ENCODE results near the gene TMEM229A.
"Not testable (repeated sequence)": the region's sequence is repeated elsewhere in the genome, so short reads cannot be mapped to it uniquely, and the experiment has no call there.

Gene TMEM229A

DNA sequence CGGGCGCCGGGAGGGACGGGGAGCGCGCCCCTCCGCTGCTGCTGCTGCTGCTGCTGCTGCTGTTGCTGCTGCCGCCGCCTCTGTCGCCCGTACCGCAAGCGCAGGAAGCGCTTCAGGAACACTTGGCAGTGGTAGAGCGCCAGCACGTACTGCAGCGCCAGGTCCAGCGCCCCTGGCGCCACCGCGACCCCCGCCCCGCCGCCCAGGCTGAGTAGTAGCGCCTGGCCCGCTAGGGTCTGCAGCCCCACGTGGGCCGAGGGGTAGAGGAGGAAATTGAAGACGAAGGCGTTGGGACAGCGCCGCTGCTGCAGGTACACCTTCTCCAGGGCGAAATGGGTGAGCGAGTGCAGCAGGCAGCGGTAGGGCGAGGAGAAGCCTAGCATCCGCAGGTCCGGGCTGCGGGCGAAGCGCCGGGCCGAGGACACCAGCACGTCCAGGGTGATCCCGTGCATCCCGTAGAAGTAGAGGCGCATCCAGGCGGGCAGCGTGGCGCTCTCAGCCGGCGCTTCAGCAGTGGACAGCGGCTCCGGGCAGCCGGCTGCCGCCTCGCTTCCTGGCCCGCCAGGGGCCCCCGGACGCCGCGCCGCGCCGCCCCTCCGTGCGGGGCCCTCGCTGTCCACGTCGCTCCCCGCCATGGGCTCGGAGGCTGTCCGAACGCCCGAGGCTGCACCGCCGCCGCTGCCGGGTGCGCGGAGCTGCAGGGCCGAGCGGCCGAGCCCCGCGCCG is at the start of gene TMEM229A:
Gene TMEM229A, minus strand, starts transcription at position 699 of the 726 bp plus-strand sequence. Its CDS starts 64 bp downstream, at position 635.
- no peak for DNase-seq (ENCODE audit: low read depth)

DNA sequence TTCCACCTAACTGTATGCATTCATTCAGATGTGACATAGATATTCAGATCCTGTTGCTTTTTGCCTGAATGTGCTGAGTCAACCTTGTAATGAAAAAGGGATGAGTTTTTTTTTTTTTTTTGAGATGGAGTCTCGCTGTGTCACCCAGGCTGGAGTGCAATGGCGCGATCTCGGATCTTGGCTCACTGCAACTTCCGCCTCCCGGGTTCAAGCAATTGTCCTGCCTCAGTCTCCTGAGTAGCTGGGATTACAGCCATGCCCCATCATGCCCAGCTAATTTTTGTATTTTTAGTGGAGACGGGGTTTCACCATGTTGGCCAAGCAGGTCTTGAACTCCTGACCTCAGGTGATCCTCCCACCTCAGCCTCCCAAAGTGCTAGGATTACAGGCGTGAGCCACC is 49.4 kb upstream of the TMEM229A start:
- DNase-seq (ENCODE audit: low read depth) = not testable (repeated sequence)

DNA sequence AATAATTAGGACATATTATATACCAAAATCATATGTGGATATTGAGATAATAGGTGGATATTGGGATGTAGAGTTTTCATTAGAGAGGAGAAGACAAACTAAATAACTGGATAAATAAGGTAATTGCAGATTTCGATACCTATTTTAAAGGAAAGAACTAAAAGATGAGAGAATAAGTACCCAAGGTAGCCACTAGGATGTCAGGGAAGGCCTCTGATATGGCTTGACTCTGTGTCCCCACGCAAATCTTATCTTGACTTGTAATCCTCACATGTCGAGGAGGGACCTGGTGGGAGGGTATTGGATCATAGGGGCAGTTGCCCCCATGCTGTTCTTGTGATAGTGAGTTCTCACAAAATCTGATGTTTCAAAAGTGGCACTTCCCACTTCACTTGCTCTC is 44.7 kb upstream of the TMEM229A start:
- DNase-seq (ENCODE audit: low read depth) = no peak

DNA sequence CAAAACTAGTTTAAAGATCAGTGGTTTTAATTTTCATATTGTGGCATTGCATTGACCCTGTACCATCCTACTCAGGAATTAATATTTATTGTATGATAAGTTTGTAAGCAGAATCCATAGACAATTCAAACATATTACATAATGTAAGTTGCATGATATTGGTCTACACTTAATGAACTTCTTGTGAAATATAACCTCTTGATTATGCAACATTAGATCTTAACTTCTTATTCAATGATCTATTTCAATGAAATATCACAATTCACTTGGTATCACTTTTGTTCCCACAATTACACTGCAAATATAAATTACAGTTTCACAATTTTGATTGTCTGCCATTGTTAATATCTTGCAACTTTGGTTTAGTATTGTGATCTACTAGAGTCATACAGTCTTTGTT is 44.0 kb upstream of the TMEM229A start:
- DNase-seq (ENCODE audit: low read depth) = no peak

DNA sequence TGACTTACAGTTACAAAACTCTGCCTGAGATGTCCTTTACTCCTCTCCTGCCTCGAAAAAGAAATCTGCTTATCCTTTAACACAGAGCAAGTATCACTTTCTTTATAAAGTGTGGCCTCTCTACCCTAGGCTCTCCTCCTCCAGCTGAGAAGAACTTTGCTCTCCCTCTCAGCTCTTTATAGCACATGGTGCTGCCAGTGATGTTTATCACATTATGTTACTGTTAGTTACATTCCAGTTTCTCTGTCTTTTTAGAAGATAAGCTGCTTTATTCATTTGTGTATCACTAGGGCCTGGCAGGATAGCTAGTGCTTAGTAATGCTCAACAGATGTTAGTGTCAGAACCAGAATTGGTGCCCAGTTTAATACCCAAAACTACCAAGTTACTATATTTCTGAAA is 41.1 kb upstream of the TMEM229A start:
- no peak for DNase-seq (ENCODE audit: low read depth)

DNA sequence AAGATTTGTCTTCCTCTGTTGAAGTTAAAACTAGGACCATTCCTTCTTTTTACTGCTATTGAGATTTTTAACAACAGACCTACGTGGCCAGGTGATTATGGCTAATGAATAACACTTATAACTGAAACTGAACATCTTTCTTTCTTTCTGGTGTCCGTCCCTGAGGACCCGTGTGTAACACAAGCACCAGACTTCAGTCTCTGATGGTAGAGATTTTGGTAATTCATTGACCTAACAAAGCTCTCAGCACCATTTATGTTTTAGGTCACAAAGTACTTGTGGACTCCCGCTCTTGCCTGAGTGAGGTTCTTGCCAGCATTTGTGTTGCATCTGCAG is 40.4 kb upstream of the TMEM229A start:
- DNase-seq (ENCODE audit: low read depth) = no peak

DNA sequence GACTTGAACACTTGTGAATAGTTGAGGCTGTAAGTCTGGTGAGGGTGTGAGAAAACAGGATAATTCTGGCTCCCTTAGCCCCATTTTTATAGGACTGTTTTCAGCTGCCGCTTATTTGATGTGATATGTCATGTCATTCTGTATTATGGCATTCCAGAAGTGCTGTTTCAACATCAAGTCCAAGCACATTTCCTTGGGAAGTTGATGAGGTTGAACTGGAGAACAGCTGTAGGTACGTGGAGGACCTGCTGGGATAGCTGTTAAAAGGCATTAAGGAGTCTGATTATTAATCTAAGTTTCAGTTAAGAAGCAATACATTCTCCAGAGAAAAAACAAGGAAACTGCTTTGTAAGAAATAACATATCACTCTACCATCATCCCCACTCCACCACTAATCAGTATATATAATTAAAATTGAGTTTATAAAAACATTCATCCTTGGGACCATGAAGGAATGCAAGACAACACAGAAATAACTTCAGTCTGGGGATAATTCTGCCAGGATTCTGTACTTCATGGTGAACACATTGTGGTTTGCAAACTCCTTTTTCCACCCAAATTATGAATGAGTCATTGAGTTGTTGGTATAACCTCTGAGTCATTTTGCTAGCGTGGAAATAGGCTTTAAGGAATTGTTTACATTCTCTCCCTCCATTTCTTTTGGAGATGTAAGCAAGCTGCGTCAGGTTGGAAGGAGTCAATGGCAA is 39.9 kb upstream of the TMEM229A start:
- DNase-seq (ENCODE audit: low read depth) = no peak

DNA sequence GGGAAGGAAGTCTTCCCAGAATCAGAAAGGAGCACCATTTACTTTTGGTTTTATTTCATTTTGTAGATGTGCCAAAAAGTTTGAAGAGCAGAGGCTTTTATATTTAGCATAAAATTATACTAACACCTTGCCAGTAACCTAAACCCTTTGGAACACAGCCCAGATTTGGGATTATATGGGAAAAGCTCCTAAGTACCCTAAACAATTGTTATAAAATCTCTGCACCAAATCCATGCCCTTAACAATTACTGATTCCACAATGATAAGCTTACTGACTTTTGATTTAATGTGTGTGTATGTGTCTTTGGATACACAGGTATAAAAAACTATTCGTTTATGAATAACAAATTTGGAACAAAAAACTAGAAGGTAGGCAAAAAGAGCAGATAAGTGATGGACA is 39.0 kb upstream of the TMEM229A start:
- no peak for DNase-seq (ENCODE audit: low read depth)

DNA sequence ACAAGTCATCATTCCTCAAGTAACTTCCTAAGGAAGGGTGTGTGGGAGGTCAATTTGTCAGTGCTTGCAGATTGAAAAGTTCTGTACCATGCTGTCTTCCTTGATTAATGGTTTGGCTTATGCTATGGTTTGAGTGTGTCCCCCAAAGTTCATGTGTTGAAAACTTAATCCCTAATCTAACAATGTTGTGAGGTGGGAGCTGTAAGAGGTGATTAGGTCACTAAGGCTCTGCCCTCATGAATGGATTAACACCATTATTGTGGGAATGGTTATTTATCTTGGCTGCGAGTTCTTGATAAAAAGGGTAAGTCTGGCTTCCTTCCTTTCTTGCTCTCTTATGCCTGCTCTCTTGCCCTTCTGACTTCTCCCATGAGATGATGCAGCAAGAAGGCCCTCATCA is 29.3 kb upstream of the TMEM229A start:
- DNase-seq (ENCODE audit: low read depth) = no peak

DNA sequence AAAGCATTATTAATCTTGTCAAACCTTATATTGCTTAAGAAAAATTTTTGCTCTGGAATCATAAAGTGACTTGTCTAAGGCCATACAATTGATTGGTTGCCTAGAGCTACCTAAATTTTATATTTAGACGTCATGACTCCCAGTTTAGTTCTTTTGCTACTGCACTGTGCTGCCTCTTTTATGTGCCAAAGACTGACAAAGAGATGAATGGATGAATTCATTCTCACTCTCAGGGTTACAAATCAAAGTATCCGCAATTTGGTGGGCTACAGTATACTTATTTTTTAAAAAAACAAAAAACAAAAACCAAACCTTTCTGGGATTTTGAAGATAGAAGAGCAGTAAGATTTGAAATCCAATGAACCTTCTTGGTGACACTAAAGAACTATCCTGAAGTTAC is 27.7 kb upstream of the TMEM229A start:
- DNase-seq (ENCODE audit: low read depth) = no peak

DNA sequence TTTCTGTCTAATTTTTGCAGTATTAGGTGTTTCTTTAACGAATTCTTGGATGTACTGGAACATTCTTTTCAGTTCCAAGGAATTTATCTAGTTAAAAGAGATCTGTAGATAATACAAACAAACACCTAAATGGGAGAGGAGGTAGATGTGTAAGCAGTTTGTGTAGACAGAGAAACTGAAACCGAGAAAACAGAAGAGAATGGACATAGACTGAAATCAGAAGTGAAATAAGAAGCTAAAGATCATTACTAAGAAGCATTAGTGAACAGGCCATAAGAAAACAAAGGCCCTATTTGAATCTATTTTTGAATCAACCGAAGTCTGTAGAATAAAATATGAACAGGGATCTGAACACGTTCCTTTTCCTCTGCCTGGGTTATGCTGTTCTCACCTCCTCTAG is 26.5 kb upstream of the TMEM229A start:
- no peak for DNase-seq (ENCODE audit: low read depth)

DNA sequence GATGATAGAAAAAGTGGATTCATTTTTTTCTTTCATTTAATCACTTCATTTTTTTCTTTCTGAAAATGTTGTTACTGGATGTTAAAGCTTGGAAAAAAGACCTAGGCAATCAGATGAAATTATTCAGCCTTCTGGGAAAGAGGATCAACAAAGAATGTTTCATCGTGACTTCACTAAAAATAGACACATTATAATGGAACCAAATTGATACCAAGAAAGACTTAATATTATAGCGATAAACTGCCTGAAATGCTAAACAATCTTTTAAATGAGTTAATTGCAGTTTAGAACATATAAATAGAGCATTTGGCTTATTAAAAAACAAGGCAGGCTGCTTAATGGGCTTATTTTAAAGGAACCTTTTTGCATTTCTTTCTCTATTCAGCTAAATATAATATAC is 25.6 kb upstream of the TMEM229A start:
- no peak for DNase-seq (ENCODE audit: low read depth)

DNA sequence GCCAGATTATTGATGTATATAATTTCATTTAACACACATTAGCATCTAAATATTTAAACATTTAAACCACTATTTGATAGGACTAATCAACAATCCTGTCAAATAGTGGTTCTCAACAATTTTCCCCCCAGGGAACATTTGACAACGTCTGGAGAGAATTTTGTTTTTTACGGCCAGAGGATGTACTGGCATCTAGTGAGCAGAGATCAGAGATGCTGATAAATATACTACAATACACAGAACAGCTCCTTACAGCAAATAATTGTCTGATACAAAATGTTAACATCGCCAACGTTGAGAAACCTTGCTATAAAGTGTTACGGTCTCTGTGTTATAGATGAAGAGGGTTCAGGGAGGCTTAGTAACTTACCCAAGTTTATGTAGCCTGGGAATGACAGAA is 25.0 kb upstream of the TMEM229A start:
- no peak for DNase-seq (ENCODE audit: low read depth)

DNA sequence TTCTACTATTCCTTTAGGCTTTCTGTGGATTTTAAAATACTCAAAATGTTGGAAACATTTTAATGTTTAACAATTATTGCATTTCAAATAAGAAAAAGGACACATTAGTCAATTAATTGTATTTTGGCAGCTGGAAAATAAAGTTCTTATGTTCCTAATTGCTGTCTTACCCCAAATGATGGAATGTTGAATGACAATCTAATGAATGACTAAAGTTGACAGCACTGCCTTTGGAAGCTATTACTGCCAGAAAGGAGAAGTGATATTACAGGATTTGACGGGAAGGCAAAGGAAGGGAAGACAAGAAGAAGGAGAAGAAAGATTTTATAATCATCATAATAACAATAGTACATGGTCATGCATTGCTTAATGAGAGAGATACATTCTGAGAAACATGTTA is 23.4 kb upstream of the TMEM229A start:
- no peak for DNase-seq (ENCODE audit: low read depth)

DNA sequence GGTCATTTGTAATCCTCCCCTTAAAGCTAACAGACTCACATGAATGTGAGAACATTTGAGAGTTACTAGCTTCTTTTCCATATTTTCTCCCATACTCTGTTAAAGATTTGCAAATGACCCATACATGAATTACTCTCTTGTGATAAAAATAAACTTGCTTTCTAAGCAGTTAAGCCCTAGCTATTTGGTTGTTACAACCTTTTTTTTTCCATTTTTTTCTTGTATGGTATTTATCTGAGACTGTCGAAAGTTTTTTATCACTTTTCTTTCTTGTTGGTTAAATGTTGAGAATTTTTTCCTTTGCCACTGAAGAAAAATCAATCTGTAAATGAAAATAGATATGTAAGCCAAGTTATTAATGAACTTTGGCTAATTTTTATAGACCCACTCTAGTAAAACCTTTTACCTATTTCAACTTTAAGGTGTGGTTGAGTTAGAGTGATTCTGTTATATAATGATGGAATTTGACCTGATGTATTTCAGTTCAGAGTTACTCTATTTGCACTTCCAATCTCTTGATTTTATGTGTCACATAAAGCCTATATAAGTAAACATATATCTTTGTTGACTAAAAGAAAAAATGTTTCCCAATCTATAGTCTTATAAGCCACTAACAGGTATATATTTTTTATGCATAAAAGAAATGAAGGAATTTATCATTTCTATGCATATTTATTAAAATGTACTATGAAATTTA is 19.0 kb upstream of the TMEM229A start:
- no peak for DNase-seq (ENCODE audit: low read depth)

DNA sequence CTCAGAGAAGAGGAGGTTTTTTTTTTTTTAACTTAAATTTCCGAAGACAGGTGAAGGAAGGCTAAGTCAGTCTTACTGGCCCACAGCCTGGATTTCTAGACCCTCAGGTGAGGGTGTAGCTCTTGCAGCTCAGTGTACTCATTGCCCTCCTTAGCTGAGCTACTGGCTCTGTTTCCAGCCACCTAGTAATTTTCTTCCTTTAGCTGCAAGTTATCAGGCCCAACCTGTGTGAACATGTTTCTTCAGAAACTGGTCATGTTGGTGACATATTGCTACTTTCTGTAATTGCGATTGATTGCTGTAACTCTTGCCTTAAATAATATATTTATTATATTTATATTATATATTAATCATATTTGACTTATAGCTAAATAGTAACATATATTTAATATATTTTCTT is 10.0 kb upstream of the TMEM229A start:
- no peak for DNase-seq (ENCODE audit: low read depth)

DNA sequence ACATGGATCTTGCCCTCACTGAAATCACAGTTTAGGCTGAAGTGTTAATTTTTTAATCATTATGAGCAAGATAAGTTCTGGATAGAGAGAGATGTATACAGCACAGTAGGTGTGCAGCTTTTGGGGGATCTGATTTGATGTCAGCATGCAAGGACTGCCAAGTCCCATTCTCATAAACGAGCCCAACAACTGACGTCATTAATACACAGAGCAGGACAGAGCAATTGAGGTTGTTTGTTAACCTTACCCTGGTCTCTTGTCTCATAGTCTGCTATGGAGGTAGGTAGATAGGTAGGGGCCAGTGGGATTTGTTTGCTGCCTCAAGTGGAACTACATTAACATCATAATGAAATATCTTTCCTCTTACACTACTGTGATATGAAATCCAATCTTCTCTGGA is 8.6 kb upstream of the TMEM229A start:
- DNase-seq (ENCODE audit: low read depth) = no peak

DNA sequence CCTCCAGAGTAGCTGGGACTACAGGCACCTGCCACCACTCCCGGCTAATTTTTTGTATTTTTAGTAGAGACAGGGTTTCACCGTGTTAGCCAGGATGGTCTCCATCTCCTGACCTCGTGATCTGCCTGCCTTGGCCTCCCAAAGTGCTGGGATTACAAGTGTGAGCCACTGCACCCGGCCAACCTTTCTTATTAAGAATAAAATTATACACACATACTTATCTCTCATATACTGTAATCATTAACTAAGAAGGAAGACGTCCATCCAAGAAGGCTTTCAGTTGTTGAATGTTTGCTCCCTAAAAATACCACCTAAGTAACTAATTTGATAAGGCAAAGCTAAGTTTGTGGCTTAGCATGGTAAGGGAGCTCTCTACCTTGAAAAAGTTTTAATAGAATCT is 5.0 kb upstream of the TMEM229A start:
- DNase-seq (ENCODE audit: low read depth) = not testable (repeated sequence)

DNA sequence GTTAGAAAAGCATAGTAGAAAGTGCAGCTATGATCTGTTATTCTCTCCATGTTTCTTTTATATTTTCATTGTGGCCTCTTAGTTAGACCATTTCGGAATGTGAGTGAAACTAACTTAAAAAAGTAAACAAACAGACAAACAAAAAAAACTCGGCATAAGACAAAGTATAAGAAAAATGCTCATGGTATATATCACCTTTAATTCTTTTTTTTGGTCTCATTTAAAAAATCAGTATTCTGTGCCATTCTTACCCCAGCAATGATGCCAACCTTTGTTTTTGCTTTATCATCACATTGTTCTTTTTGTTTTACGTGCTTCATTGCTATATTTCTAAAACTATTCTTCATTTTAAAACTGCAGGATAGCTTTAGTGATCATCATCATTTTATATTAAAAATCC is 2.8 kb upstream of the TMEM229A start:
- no peak for DNase-seq (ENCODE audit: low read depth)

DNA sequence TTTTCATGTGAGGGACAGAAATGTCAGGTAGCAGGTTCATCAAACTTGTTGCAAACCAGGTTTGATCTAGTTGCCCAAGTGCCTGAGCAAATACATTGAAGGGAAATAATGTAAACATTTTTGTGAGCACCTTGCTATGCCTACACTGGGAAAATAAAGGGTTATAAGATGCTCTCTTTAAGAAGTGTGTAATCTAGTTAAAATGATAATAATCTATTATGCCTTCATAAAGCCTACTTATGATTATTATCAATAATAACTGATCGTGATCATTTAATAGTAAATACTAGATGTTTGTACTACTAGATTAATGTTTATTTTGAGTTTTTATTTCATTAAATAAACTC is 1.9 kb upstream of the TMEM229A start:
- no peak for DNase-seq (ENCODE audit: low read depth)

DNA sequence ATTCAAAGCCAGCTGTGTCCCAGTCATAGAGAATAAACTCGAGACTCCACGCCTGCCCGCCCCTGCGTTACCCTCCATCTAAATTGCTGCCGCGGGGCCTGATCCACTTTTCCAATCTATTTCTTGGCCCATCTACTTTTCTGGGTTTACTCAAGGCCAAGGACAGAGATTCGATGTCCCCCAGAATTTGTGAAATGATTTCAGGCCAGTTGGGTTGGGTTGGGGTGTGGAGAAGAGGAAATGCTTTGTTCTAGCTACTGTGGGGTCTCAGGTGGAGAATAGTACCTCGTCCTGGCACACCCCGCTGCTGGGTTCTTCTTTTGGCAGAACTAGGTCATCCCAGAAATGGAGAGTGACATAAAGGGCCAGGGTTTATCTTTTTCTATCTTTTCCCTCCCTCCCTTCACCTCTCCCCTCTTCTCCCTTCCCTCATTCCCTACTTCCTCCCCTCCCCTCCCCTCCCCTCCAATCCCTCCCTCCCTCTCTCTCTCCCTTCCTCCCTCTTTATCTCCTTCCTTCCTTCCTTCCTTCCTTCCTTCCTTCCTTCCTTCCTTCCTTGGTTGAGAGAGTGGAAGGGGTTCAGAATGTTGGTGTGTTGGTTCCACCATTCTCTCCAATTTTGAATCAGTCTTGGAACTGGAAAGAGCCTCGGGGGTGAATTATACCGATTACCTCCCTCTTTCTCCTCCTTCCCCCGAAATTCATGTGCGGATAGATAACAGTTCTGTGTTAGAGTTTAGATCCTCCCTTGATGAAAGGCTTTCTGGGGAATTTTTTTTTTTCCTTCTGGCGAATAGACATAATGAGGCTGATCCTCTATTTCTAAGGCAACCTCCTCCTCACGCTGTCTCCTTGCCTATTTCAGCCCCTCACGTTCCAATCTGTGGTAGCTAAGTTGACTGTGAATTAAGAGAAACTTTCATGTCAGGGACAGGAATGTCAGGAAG is 1.2 kb upstream of the TMEM229A start:
- DNase-seq (ENCODE audit: low read depth) = no peak

DNA sequence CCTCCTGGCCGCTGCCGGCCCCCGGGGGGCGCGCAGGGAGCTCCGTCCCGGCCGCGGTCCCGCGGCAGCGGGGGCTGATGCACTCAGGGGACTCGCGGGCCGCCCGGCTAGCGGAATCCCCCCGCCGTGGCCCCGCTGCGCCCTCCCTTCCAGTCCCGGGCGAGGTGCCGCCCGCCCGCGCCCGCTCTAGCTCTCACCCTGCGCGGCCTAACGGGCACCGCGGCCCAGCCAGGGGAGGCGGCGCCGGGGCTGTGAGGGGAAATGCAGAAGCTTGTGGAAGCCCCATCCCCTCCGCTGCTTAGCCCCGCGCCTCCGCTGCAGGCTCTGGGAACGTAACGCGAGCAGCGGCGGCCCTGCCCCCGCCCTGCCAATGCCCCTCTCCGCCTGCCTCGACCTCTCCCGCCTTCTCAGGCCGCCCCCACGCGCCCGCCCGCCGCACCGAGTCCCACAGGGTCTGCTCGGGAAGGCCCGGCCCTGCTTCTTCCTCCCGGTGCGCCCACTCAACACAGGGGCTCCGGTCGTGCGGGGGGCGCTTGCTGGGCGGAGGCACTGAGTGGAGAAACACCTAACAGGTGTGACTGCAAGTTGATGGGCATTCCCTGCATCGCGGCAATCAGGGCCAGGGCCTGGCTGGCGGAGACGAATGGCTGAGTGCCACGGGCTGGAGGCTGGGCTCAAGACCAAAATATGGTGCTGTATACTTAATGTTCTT is 384 bp upstream of the TMEM229A start:
- no peak for DNase-seq (ENCODE audit: low read depth)
